Stimulated activated CD8-positive, alpha-beta memory T cell treated with anti-CD3 and anti-CD28 coated beads, Interleukin-4, amount 100 ng/mL, for 24 hours (primary cell): Measurements from ENCODE around the gene CKMT1B.
"Not testable (repeated sequence)": the region's sequence is repeated elsewhere in the genome, so short reads cannot be mapped to it uniquely, and the experiment has no call there.

ENCODE experiments used
- DNase-seq: peaks from one replicate; pipeline ENCODE4 v3.0.0-alpha.2; 2020; ENCODE audit warnings: low read depth

CKMT1B gene

DNA sequence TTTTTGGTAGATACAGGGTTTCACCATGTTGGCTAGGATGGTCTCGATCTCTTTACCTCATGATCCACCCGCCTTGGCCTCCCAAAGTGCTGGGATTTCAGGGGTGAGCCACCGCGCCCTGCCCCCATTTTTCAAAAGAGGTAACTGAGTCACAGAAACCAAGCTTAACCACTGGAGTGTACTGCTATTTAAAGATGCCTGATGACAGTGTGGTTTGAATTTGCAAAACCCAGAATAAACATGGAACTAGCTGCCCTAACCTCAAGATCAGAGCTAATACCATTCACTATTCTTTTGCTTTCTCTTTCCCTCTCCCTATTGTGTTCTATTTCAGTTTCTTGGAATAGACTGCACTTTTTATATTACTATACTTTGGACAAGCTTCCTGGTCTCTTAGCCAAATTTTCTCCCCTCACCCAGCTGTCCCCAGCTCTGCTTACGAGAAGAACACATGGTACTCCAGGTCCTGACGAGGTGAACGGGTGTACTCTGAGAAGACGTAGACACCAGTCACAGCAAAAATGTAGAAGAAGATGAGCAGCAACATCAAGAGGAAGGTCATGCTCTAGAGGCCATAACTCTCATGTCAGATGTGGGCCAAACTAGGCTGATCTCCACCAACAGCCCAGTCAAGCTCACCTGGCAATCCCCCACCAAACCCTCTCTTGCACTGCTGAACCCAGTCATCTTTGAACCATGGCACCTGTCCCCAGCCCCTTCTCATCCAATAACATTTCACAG is 44.8 kb downstream of the CKMT1B start:
- DNase-seq: not testable (repeated sequence)
